Hepatocyte (in vitro differentiated cells): ENCODE results near the gene FILIP1L. TPM values are rescaled to one million over a fixed set of nuclear protein-coding genes. Genes with fewer than 3 reads are reported as not detected.

Experiments
- DNase-seq: peaks from one replicate; pipeline ENCODE4 v3.0.0-alpha.2; 2016; ENCODE audit warnings: low spot score
- H2AFZ ChIP-seq: fragments of 200-600 bp; sonication (generic); 2 replicates; pipeline ENCODE4 v1.6.0; 2016; ENCODE audit warnings: antibody characterized with exemption, mild to moderate bottlenecking
- H3K27ac ChIP-seq: fragments of 200-600 bp; sonication (generic); 2 replicates; pipeline ENCODE4 v1.5.1; 2016; ENCODE audit warnings: mild to moderate bottlenecking
- H3K27me3 ChIP-seq: fragments of 200-600 bp; sonication (generic); 2 replicates; pipeline ENCODE4 v1.6.1; 2016
- H3K36me3 ChIP-seq: fragments of 200-600 bp; sonication (generic); replicated peaks from 2 replicates; pipeline ENCODE4 v1.5.1; 2016; ENCODE audit warnings: low read depth; ENCODE audit not compliant: insufficient read depth
- H3K4me1 ChIP-seq: fragments of 200-600 bp; sonication (generic); 2 replicates; pipeline ENCODE4 v1.5.1; 2016; ENCODE audit warnings: mild to moderate bottlenecking, moderate library complexity; ENCODE audit not compliant: insufficient read depth
- H3K4me2 ChIP-seq: fragments of 200-600 bp; sonication (generic); 2 replicates; pipeline ENCODE4 v1.6.0; 2016
- H3K4me3 ChIP-seq: fragments of 200-600 bp; sonication (generic); 2 replicates; pipeline ENCODE4 v1.5.1; 2016; ENCODE audit warnings: mild to moderate bottlenecking
- H3K79me2 ChIP-seq: fragments of 200-600 bp; sonication (generic); 2 replicates; pipeline ENCODE4 v1.6.0; 2017; ENCODE audit warnings: mild to moderate bottlenecking
- H3K9me2 ChIP-seq: fragments of 200-600 bp; sonication (generic); replicated peaks from 2 replicates; pipeline ENCODE4 v1.6.0; 2017; ENCODE audit warnings: mild to moderate bottlenecking; ENCODE audit not compliant: insufficient read depth
- H3K9me3 ChIP-seq: fragments of 200-600 bp; sonication (generic); 2 replicates; pipeline ENCODE4 v1.5.1; 2016; ENCODE audit warnings: low read depth, mild to moderate bottlenecking
- H4K20me1 ChIP-seq: fragments of 200-600 bp; sonication (generic); 2 replicates; pipeline ENCODE4 v1.6.0; 2016; ENCODE audit warnings: mild to moderate bottlenecking; ENCODE audit not compliant: insufficient read depth, poor library complexity, severe bottlenecking
- CTCF ChIP-seq: fragments of 200-600 bp; sonication (generic); IDR thresholded peaks from 2 replicates; pipeline ENCODE4 v1.5.1; 2016; ENCODE audit warnings: antibody characterized with exemption, mild to moderate bottlenecking; ENCODE audit not compliant: poor library complexity
- EZH2 ChIP-seq: fragments of 200-600 bp; sonication (generic); IDR thresholded peaks from 2 replicates; pipeline ENCODE4 v1.6.1; 2016; ENCODE audit warnings: antibody characterized with exemption, mild to moderate bottlenecking, borderline replicate concordance
- EZH2phosphoT487 ChIP-seq: fragments of 200-600 bp; sonication (generic); IDR thresholded peaks from one replicate; pipeline ENCODE4 v1.6.1; 2018; ENCODE audit warnings: antibody characterized with exemption, mild to moderate bottlenecking, low read depth, moderate library complexity; ENCODE audit not compliant: unreplicated experiment, severe bottlenecking
- WGBS: methylation state at CpG from one replicate; pipeline ENCODE4 v1.1.6; 2016; ENCODE audit warnings: low lambda C conversion rate; ENCODE audit errors: missing lambda C conversion rate; 5-methylcytosine and 5-hydroxymethylcytosine counted together
- polyA plus RNA-seq: library from polyadenylated mRNA; unstranded; fragments of >200 nt; fragmentation: Nextera tagmentation; extraction: Ambion mirVana; gene quantifications from 2 replicates; pipeline ENCODE4 v1.2.1, GENCODE V29; 2016
- total RNA-seq: library from RNA; depleted of rRNA; stranded (reverse); fragments of >200 nt; gene quantifications from 2 replicates; pipeline ENCODE4 v1.2.3, GENCODE V29; 2014

Gene FILIP1L
- total and polyA plus RNA-seq, 2 experiments from 2014 or later, result 48.2 to 49.4 TPM

GRCh38 chr3:99953596-99953995 lies 160.7 kb downstream of the FILIP1L start:
- Histone ChIP-seq H3K79me2 (no peaks in the 10 kb centered on the region), H3K4me2 (no peak overlapping the region), H3K36me3 (no peaks in the 10 kb centered on the region), H3K4me1 (peaks cover 27% of the 10 kb centered on the region), H3K9me2 (no peaks in the 10 kb centered on the region), H3K9me3 (no peaks in the 10 kb centered on the region), H4K20me1 (no peaks in the 10 kb centered on the region), H3K27ac (no peak overlapping the region), H2AFZ (no peak overlapping the region), H3K27me3 (no peaks in the 10 kb centered on the region), H3K4me3 (no peak overlapping the region)
- DNase-seq, result no peak
- TF ChIP-seq EZH2 (no peak), EZH2phosphoT487 (no peak), CTCF (no peak)

- H3K4me2 ChIP-seq, result no peak overlapping the region
- no peak overlapping the region for H3K27ac ChIP-seq
- H3K9me3 ChIP-seq, result no peaks in the 10 kb centered on the region
- H2AFZ ChIP-seq, result no peak overlapping the region
- no peaks in the 10 kb centered on the region for H3K79me2 ChIP-seq
- no peaks in the 10 kb centered on the region for H3K36me3 ChIP-seq
- no peaks in the 10 kb centered on the region for H3K9me2 ChIP-seq
- DNase-seq, result no peak
- H3K4me3 ChIP-seq, result no peak overlapping the region
- H3K27me3 ChIP-seq, result no peaks in the 10 kb centered on the region
- H3K4me1 ChIP-seq, result peaks cover 27% of the 10 kb centered on the region
- TF ChIP-seq EZH2 (no peak), CTCF (no peak), EZH2phosphoT487 (no peak)
- no peaks in the 10 kb centered on the region for H4K20me1 ChIP-seq
- 76% methylated on average over 1 of the region's 1 CpG for WGBS
These were observed 162.0 kb downstream of the FILIP1L start for GRCh38 chr3:99952306-99952705.

DNA sequence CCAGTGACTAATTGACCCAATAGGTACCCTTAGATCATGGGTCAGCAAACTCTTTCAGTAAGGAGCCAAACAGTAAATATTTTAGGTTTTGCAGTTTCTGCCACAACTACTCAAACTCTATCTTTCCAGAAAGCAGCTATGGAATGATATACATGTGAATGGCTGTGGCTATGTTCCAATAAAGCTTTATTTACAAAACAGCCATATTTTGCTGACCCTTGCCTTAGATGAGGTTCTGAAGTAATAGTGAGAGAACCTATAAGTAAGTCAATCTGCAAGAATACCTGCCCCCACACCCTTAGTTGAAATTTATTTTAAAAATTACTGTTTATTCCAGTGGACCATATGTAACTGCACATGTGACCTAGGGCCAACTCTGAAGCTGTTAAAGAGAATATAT lies 162.6 kb downstream of the FILIP1L start:
- Histone ChIP-seq H3K27me3 (no peaks in the 10 kb centered on the region), H2AFZ (no peak overlapping the region), H3K4me3 (no peak overlapping the region), H3K36me3 (no peaks in the 10 kb centered on the region), H3K4me1 (peaks cover 27% of the 10 kb centered on the region), H3K79me2 (no peaks in the 10 kb centered on the region), H3K4me2 (no peak overlapping the region), H4K20me1 (no peaks in the 10 kb centered on the region), H3K9me2 (no peaks in the 10 kb centered on the region), H3K27ac (no peak overlapping the region), H3K9me3 (no peaks in the 10 kb centered on the region)
- TF ChIP-seq CTCF, result no peak
- DNase-seq, result no peak

GRCh38 chr3:99950921-99951320 lies 163.4 kb downstream of the FILIP1L start:
- Histone ChIP-seq H3K27me3 (no peaks in the 10 kb centered on the region), H3K4me1 (peaks cover 32% of the 10 kb centered on the region), H3K4me2 (no peak overlapping the region), H2AFZ (no peak overlapping the region), H3K79me2 (no peaks in the 10 kb centered on the region), H3K9me2 (no peaks in the 10 kb centered on the region), H3K4me3 (no peak overlapping the region), H3K27ac (peak overlapping the region; percentile 35), H4K20me1 (no peaks in the 10 kb centered on the region), H3K36me3 (no peaks in the 10 kb centered on the region), H3K9me3 (no peaks in the 10 kb centered on the region)
- TF ChIP-seq EZH2phosphoT487, result no peak
- no peak for TF ChIP-seq EZH2
- no peak for TF ChIP-seq CTCF
- 71% methylated on average over 1 of the region's 1 CpG for WGBS
- DNase-seq, result no peak
